Measurements from ENCODE around the gene NR2F1-AS1. TPM values are rescaled to one million over a fixed set of nuclear protein-coding genes. Genes with fewer than 3 reads are reported as not detected.

NR2F1-AS1 gene
- total and polyA plus RNA-seq, 2 of the 4 experiments (the other 2 are of a cell fraction): 12.5 to 12.8 TPM

GRCh38 chr5:93428868-93429267 is 152.2 kb downstream of the NR2F1-AS1 start:
- intact Hi-C loops (cut with micrococcal nuclease): no loop called here
- Histone ChIP-seq H4K5ac (ENCODE audit: low read depth, low read length) (no peak overlapping the region), H3K23ac (ENCODE audit: low read depth, low read length) (no peak overlapping the region), H3K4me3 (ENCODE audit: insufficient read depth, low read depth, low read length) (no peak overlapping the region), H2BK5ac (ENCODE audit: low read depth, low read length, poor library complexity, severe bottlenecking) (no peak overlapping the region), H3K79me1 (ENCODE audit: low read depth in 1 of 2, low read length in 2 of 2) (peaks cover 0 to 3% of the 10 kb centered on the region in 2 experiments; a peak in 1 of 4 replicates), H4K20me1 (ENCODE audit: insufficient read depth, low read length) (no peaks in the 10 kb centered on the region), H3K9me3 (ENCODE audit: control insufficient read depth, insufficient read depth, low read length) (no peaks in the 10 kb centered on the region), H2AK9ac (replicated peaks; ENCODE audit: low read depth, low read length, poor library complexity) (no peak overlapping the region), H2BK120ac (ENCODE audit: low read depth, low read length) (no peak overlapping the region), H3K9me1 (ENCODE audit: insufficient read depth, low read length) (peaks cover 4% of the 10 kb centered on the region), H2AK5ac (ENCODE audit: low read depth, low read length) (no peak overlapping the region), H4K91ac (ENCODE audit: insufficient read depth, low read depth, low read length) (no peak overlapping the region), H4K8ac (ENCODE audit: low read depth in 2 of 2, low read length in 2 of 2) (no peak overlapping the region), H2AFZ (replicated peaks; ENCODE audit: low read length, poor library complexity) (no peak overlapping the region), H3K27me3 (ENCODE audit: control insufficient read depth, insufficient read depth, low read length) (no peaks in the 10 kb centered on the region), H2BK15ac (ENCODE audit: low read depth, low read length) (no peak overlapping the region), H3K4me2 (ENCODE audit: low read depth, low read length) (no peak overlapping the region), H3K4ac (ENCODE audit: low read depth, low read length) (no peak overlapping the region), H3K18ac (ENCODE audit: low read depth, low read length) (no peak overlapping the region), H3K4me1 (ENCODE audit: control insufficient read depth, insufficient read depth, low read length) (no peaks in the 10 kb centered on the region; the same call in 1 of the 2 replicates), H3K14ac (replicated peaks; ENCODE audit: low read depth, low read length) (no peak overlapping the region), H3K36me3 (ENCODE audit: control insufficient read depth, insufficient read depth, low read length) (0 out of 2 replicates have a peak, but pooled peaks cover 2% of the 10 kb centered on the region), H3K56ac (ENCODE audit: extremely low read depth, insufficient read depth, low read length) (no peak overlapping the region), H2BK20ac (ENCODE audit: low read depth, low read length) (no peak overlapping the region), H3K27ac (ENCODE audit: insufficient read depth, low read length) (no peak overlapping the region), H3K9ac (ENCODE audit: low read depth, low read length) (no peak overlapping the region)
- ChIA-PET CTCF (no interaction called here), POLR2A (ENCODE audit: unreplicated experiment) (no interaction called here)
- in situ Hi-C loops (cut with MboI; ENCODE audit: low sequenced_read_pairs): no loop called here
- dilution Hi-C loops (cut with HindIII; ENCODE audit: low sequenced_read_pairs, unreplicated experiment): no loop called here
- no CpG with 5 or more reads among the region's 1 CpG for WGBS, 2 experiments (ENCODE audit: extremely low coverage in 2 of 2, insufficient read length in 1 of 2)
- TF ChIP-seq RFX5 (IDR thresholded peaks at IDR 0.05; ENCODE audit: low read depth, low read length) (no peak), BHLHE40 (IDR thresholded peaks at IDR 0.05; ENCODE audit: low read depth, low read length) (peak; percentile 52)
- ATAC-seq (ENCODE audit: low read depth) (no peak; the same call in 1 of the 2 replicates), DNase-seq (peak; percentile 62)
- no TSS peak for BruUV-seq (replicated peaks)

All from IMR-90 (cell line).